HG03565 (cell line): ENCODE results near the gene TMEM231.
"Not testable (repeated sequence)": the region's sequence is repeated elsewhere in the genome, so short reads cannot be mapped to it uniquely, and the experiment has no call there.

Source experiments
- ATAC-seq: cut with Tn5 transposase; IDR thresholded peaks from one replicate; pipeline ENCODE4 v1.9.1; 2021; ENCODE audit warnings: mild to moderate bottlenecking, moderate library complexity; ENCODE audit not compliant: unreplicated experiment

TMEM231 gene

GRCh38 chr16:75534560-75535205 lies 21.4 kb downstream of the TMEM231 start:
- no peak for ATAC-seq

- no peak for ATAC-seq
Measured at GRCh38 chr16:75532791-75533190, 23.3 kb downstream of the TMEM231 start.

- no peak for ATAC-seq
Measured at GRCh38 chr16:75532142-75532765, 23.8 kb downstream of the TMEM231 start.

- no peak for ATAC-seq
Measured at GRCh38 chr16:75529959-75530358, 26.1 kb downstream of the TMEM231 start.

- ATAC-seq: no peak
Measured at GRCh38 chr16:75529056-75529905, 26.8 kb downstream of the TMEM231 start.

- ATAC-seq: no peak
Measured at GRCh38 chr16:75527825-75528299, 28.2 kb downstream of the TMEM231 start.

- ATAC-seq: no peak
Measured at GRCh38 chr16:75526032-75526790, 29.8 kb downstream of the TMEM231 start.

- no peak for ATAC-seq
Measured at GRCh38 chr16:75519175-75519574, 36.9 kb downstream of the TMEM231 start.

GRCh38 chr16:75516189-75516966 lies 39.7 kb downstream of the TMEM231 start:
- ATAC-seq: not testable (repeated sequence)

- no peak for ATAC-seq
Measured at GRCh38 chr16:75514296-75514695, 41.8 kb downstream of the TMEM231 start.

- no peak for ATAC-seq
Measured at GRCh38 chr16:75506574-75506973, 49.5 kb downstream of the TMEM231 start.

GRCh38 chr16:75506107-75506506 lies 49.9 kb downstream of the TMEM231 start:
- ATAC-seq: no peak

GRCh38 chr16:75503801-75504200 lies 52.3 kb downstream of the TMEM231 start:
- no peak for ATAC-seq

- no peak for ATAC-seq
Measured at GRCh38 chr16:75502916-75503605, 53.0 kb downstream of the TMEM231 start.

GRCh38 chr16:75501820-75502219 lies 54.2 kb downstream of the TMEM231 start:
- not testable (repeated sequence) for ATAC-seq

- ATAC-seq: no peak
Measured at GRCh38 chr16:75501359-75501758, 54.7 kb downstream of the TMEM231 start.

GRCh38 chr16:75498605-75499322 lies 57.3 kb downstream of the TMEM231 start:
- not testable (repeated sequence) for ATAC-seq

- ATAC-seq: no peak
Measured at GRCh38 chr16:75497558-75497957, 58.5 kb downstream of the TMEM231 start.
